Small intestine (tissue), 16 donors: ENCODE measurements around the gene ATP6AP2. TPM values are rescaled to one million over a fixed set of nuclear protein-coding genes. Genes with fewer than 3 reads are reported as not detected.

Experiments
- DNase-seq, 2 donors: peaks; one replicate each; pipeline versions ENCODE4 v3.0.0 to v3.0.0-alpha.2; 2013
- FAIRE-seq: peaks from 2 replicates; lab custom pipeline; 2012; peaks lifted over from hg19 to GRCh38; lab: Jason Lieb, UNC
- H3K27ac ChIP-seq, 3 donors: one replicate each; pipeline ENCODE4 v1.5.1; 2013; ENCODE audit warnings: low read length in 2 of 3, mild to moderate bottlenecking in 2 of 3, control low read depth in 1 of 3, inconsistent platforms in 1 of 3, low read depth in 1 of 3, moderate library complexity in 1 of 3
- H3K27me3 ChIP-seq, 3 donors: one replicate each; pipeline ENCODE4 v1.6.1; 2013; ENCODE audit warnings: low read length in 3 of 3, inconsistent platforms in 1 of 3; ENCODE audit not compliant: control insufficient read depth in 3 of 3, insufficient read depth in 3 of 3
- H3K36me3 ChIP-seq, 3 donors: one replicate each; pipeline ENCODE4 v1.6.1; 2013; ENCODE audit warnings: low read length in 3 of 3, inconsistent platforms in 1 of 3, low read depth in 1 of 3, mild to moderate bottlenecking in 1 of 3, moderate library complexity in 1 of 3; ENCODE audit not compliant: control insufficient read depth in 3 of 3, insufficient read depth in 2 of 3
- H3K4me1 ChIP-seq, 3 donors: one replicate each; pipeline ENCODE4 v1.6.1; 2013; ENCODE audit warnings: low read length in 2 of 3, inconsistent platforms in 1 of 3, low read depth in 1 of 3, mild to moderate bottlenecking in 1 of 3, moderate library complexity in 1 of 3; ENCODE audit not compliant: control insufficient read depth in 3 of 3, insufficient read depth in 2 of 3
- H3K4me3 ChIP-seq, 3 donors: one replicate each; pipeline ENCODE4 v1.5.1; 2013; ENCODE audit warnings: low read length in 3 of 3, control low read depth in 1 of 3, inconsistent platforms in 1 of 3, low read depth in 1 of 3, mild to moderate bottlenecking in 1 of 3, moderate library complexity in 1 of 3
- H3K9me3 ChIP-seq, 2 donors: one replicate each; pipeline ENCODE4 v1.6.1; 2013; ENCODE audit warnings: low read depth in 1 of 2, low read length in 1 of 2; ENCODE audit not compliant: control insufficient read depth in 2 of 2, insufficient read depth in 1 of 2
- WGBS, 3 donors: extraction: QIAGEN DNeasy Blood & Tissue Kit; methylation state at CpG; one replicate each; pipeline ENCODE4 v1.1.7; 2013; 5-methylcytosine and 5-hydroxymethylcytosine counted together
- long read RNA-seq, 10 donors: transcript quantifications; one replicate each; lab custom pipeline, GENCODE V29; 2026
- polyA plus RNA-seq, 4 donors: library from polyadenylated mRNA; stranded (reverse) in 3 of 4; unstranded in 1 of 4; fragments of 200-250 nt in 3 of 4; fragments of 120-200 nt in 1 of 4; gene quantifications; one replicate each; pipeline versions ENCODE4 v1.2.1 to v1.2.3, GENCODE V29; 2013
- donor health status: healthy with polysubstance abuse.
- donor health status: control.
- donor health status: control.
- donor health status: Bipolar disorder and iron deficiency.
- donor health status: healthy.

Gene ATP6AP2
- 10 to 100 TPM; 13.0 to 93.7 (median 39.1) TPM for polyA plus RNA-seq
- long read RNA-seq, donor 1, transcript ATP6AP2-217 (9 exons, 2,337 nt) = major isoform, 40 of 66 reads
- long read RNA-seq, donor 1, partial matches to known transcripts = 17 of 66 reads
- long read RNA-seq, donor 1, other reads (novel, unspliced or antisense) = 0 of 66 reads
- long read RNA-seq, donor 2, transcript ATP6AP2-217 (9 exons, 2,337 nt) = major isoform, 15 of 19 reads
- long read RNA-seq, donor 2, partial matches to known transcripts = 0 of 19 reads
- long read RNA-seq, donor 2, other reads (novel, unspliced or antisense) = 0 of 19 reads
- long read RNA-seq, donor 3, transcript ATP6AP2-217 (9 exons, 2,337 nt) = major isoform, 12 of 23 reads
- long read RNA-seq, donor 3, partial matches to known transcripts = 9 of 23 reads
- long read RNA-seq, donor 3, other reads (novel, unspliced or antisense) = 0 of 23 reads
- long read RNA-seq, donor 4, partial matches to known transcripts = 0 of 1 reads
- long read RNA-seq, donor 4, other reads (novel, unspliced or antisense) = 0 of 1 reads
- long read RNA-seq, donor 5, partial matches to known transcripts = 5 of 12 reads
- long read RNA-seq, donor 5, other reads (novel, unspliced or antisense) = 0 of 12 reads
- long read RNA-seq, donor 6, transcript ATP6AP2-217 (9 exons, 2,337 nt) = major isoform, 21 of 29 reads
- long read RNA-seq, donor 6, partial matches to known transcripts = 0 of 29 reads
- long read RNA-seq, donor 6, other reads (novel, unspliced or antisense) = 0 of 29 reads
- long read RNA-seq, donor 7, transcript ATP6AP2-212 (1 exons, 544 nt) = minor isoform, 5 of 50 reads
- long read RNA-seq, donor 7, transcript ATP6AP2-217 (9 exons, 2,337 nt) = major isoform, 36 of 50 reads
- long read RNA-seq, donor 7, partial matches to known transcripts = 6 of 50 reads
- long read RNA-seq, donor 7, other reads (novel, unspliced or antisense) = 0 of 50 reads
- long read RNA-seq, donor 8, partial matches to known transcripts = 0 of 2 reads
- long read RNA-seq, donor 8, other reads (novel, unspliced or antisense) = 0 of 2 reads
- long read RNA-seq, donor 9, transcript ATP6AP2-217 (9 exons, 2,337 nt) = major isoform, 9 of 9 reads
- long read RNA-seq, donor 9, partial matches to known transcripts = 0 of 9 reads
- long read RNA-seq, donor 9, other reads (novel, unspliced or antisense) = 0 of 9 reads
- long read RNA-seq, donor 10, transcript ATP6AP2-217 (9 exons, 2,337 nt) = major isoform, 34 of 55 reads
- long read RNA-seq, donor 10, partial matches to known transcripts = 15 of 55 reads
- long read RNA-seq, donor 10, other reads (novel, unspliced or antisense) = 0 of 55 reads

- H3K36me3 ChIP-seq = no peaks in the 10 kb centered on the region
- 1 to 30% (median 5%) methylated on average over 31 to 89 of the region's 89 CpGs for WGBS, 3 donors
- no peaks in the 10 kb centered on the region for H3K4me1 ChIP-seq
- no peaks in the 10 kb centered on the region for H3K27me3 ChIP-seq
- H3K27ac ChIP-seq = peak within 1 kb of the TSS; percentile 75 to 97 (median 95)
- peak; percentile 93 to 95 for DNase-seq
- H3K4me3 ChIP-seq = peak within 1 kb of the TSS; percentile 53 to 89 (median 71)
- peak; percentile 23 for FAIRE-seq
- H3K9me3 ChIP-seq = no peaks in the 10 kb centered on the region
Observed at GRCh38 chrX:40580537-40581335, at the start of gene ATP6AP2. TSS of gene ATP6AP2 (plus strand) at chrX:40580970. CDS start at chrX:40581066, 96 bp downstream.

GRCh38 chrX:40531056-40531826, 49.5 kb upstream of the ATP6AP2 start:
- Histone ChIP-seq H3K4me3 (no peak overlapping the region), H3K27ac (peak overlapping the region in 1 of 3 donors; percentile 38), H3K4me1 (peaks cover 0 to 16% (median 0%) of the 10 kb centered on the region in 3 donors), H3K36me3 (no peaks in the 10 kb centered on the region), H3K27me3 (peaks cover 0 to 3% (median 0%) of the 10 kb centered on the region in 3 donors), H3K9me3 (no peaks in the 10 kb centered on the region)
- DNase-seq = peak in 1 of 2 donors; percentile 41
- FAIRE-seq = no peak
- WGBS, 3 donors = 27 to 50% (median 43%) methylated on average over 14 to 16 of the region's 16 CpGs

GRCh38 chrX:40537310-40537709, 43.5 kb upstream of the ATP6AP2 start:
- H3K9me3 ChIP-seq = no peaks in the 10 kb centered on the region
- no peak overlapping the region for H3K27ac ChIP-seq
- FAIRE-seq (no peak), DNase-seq (no peak)
- H3K4me3 ChIP-seq = no peak overlapping the region
- no peaks in the 10 kb centered on the region for H3K36me3 ChIP-seq
- WGBS, 3 donors = 70 to 93% (median 77%) methylated on average over 4 of the region's 4 CpGs
- H3K4me1 ChIP-seq = no peaks in the 10 kb centered on the region
- H3K27me3 ChIP-seq = peaks cover 0 to 3% (median 0%) of the 10 kb centered on the region in 3 donors

- 59 to 73% (median 64%) methylated on average over 5 of the region's 5 CpGs for WGBS, 3 donors
- no peaks in the 10 kb centered on the region for H3K4me1 ChIP-seq
- no peaks in the 10 kb centered on the region for H3K36me3 ChIP-seq
- H3K9me3 ChIP-seq = no peaks in the 10 kb centered on the region
- no peak overlapping the region for H3K27ac ChIP-seq
- FAIRE-seq (no peak), DNase-seq (no peak)
- no peak overlapping the region for H3K4me3 ChIP-seq
- H3K27me3 ChIP-seq = peaks cover 0 to 3% (median 0%) of the 10 kb centered on the region in 3 donors
Observed at GRCh38 chrX:40538406-40538805, 42.4 kb upstream of the ATP6AP2 start.

GRCh38 chrX:40539214-40540142, 41.3 kb upstream of the ATP6AP2 start:
- Histone ChIP-seq H3K27ac (peak overlapping the region in 1 of 3 donors; percentile 31), H3K27me3 (peaks cover 0 to 3% (median 0%) of the 10 kb centered on the region in 3 donors), H3K4me1 (peaks cover 0 to 1% (median 0%) of the 10 kb centered on the region in 3 donors), H3K36me3 (no peaks in the 10 kb centered on the region), H3K4me3 (no peak overlapping the region), H3K9me3 (no peaks in the 10 kb centered on the region)
- DNase-seq = peak; percentile 12
- no peak for FAIRE-seq
- WGBS, 3 donors = 43 to 58% (median 44%) methylated on average over 19 to 20 of the region's 20 CpGs

- Histone ChIP-seq H3K27me3 (no peaks in the 10 kb centered on the region), H3K4me3 (no peak overlapping the region), H3K9me3 (no peaks in the 10 kb centered on the region), H3K4me1 (peaks cover 0 to 4% (median 0%) of the 10 kb centered on the region in 3 donors), H3K36me3 (no peaks in the 10 kb centered on the region), H3K27ac (no peak overlapping the region)
- WGBS, 3 donors = 71 to 84% (median 84%) methylated on average over 10 of the region's 10 CpGs
- no peak for DNase-seq
- FAIRE-seq = no peak
Observed at GRCh38 chrX:40542208-40542607, 38.6 kb upstream of the ATP6AP2 start.
